Left lung (tissue), 10 donors: ENCODE results near the gene MINDY3. TPM values are rescaled to one million over a fixed set of nuclear protein-coding genes. Genes with fewer than 3 reads are reported as not detected.

Source experiments
- ATAC-seq: fragments of 200-7000 bp; cut with Tn5 transposase; one replicate; pipeline ENCODE4 v1.9.1; 2020; ENCODE audit warnings: moderate library complexity
- DNase-seq, 4 donors: peaks; one replicate each; pipeline ENCODE4 v3.0.0-alpha.2; 2013 to 2020
- H3K27ac ChIP-seq, 2 donors: fragments of 200-600 bp; sonication (generic) in 1 of 2; one replicate each; pipeline versions ENCODE4 v1.5.0 to v1.8.0; 2020 to 2021
- H3K27me3 ChIP-seq, 2 donors: fragments of 200-600 bp; sonication (generic) in 1 of 2; one replicate each; pipeline versions ENCODE4 v1.5.0 to v1.8.0; 2020 to 2021
- H3K36me3 ChIP-seq, 2 donors: fragments of 200-600 bp; sonication (generic) in 1 of 2; one replicate each; pipeline versions ENCODE4 v1.5.0 to v1.8.0; 2020 to 2021
- H3K4me1 ChIP-seq, 2 donors: fragments of 200-600 bp; one replicate each; pipeline ENCODE4 v1.8.0; 2021
- H3K4me3 ChIP-seq, 2 donors: fragments of 200-600 bp; sonication (generic) in 1 of 2; one replicate each; pipeline versions ENCODE4 v1.5.0 to v1.8.0; 2020 to 2021; ENCODE audit warnings: mild to moderate bottlenecking in 1 of 2
- H3K9me3 ChIP-seq, 2 donors: fragments of 200-600 bp; sonication (generic) in 1 of 2; one replicate each; pipeline versions ENCODE4 v1.5.0 to v1.8.0; 2020 to 2021
- intact Hi-C, 2 donors: fragments of 100-400 bp; cut with DNase I; formaldehyde crosslinking; loops; one replicate each; pipeline versions ENCODE4 v1.11.2 to v1.14.2; 2022
- polyA plus RNA-seq, 6 donors: library from polyadenylated mRNA; unstranded; fragments of 120-200 nt; gene quantifications; one replicate each; pipeline ENCODE4 v1.2.1, GENCODE V29; 2013; ENCODE audit not compliant: insufficient read length in 6 of 6
- total RNA-seq, 2 donors: library from RNA; stranded (reverse); fragmentation: NEBNext Ultra II Directional; extraction: Animal tissue kit (Norgen Biotek cat#: 25700); gene quantifications; one replicate each; pipeline ENCODE4 v1.2.1, GENCODE V29; 2021
- TF ChIP-seq, protein P1 (sequence below), 2 donors: fragments of 200-600 bp; sonication (generic) in 1 of 2; IDR thresholded peaks; one replicate each; pipeline versions ENCODE4 v1.5.0 to v1.8.0; 2021; ENCODE audit warnings: antibody characterized with exemption in 2 of 2
- donor health status: DM: no; HTN: yes; CAD: no.
- donor health status: DM: no; HTN: no; CAD: no.

MINDY3 gene
- total and polyA plus RNA-seq, 8 donors, result 27.5 to 59.7 (median 43.5) TPM

DNA sequence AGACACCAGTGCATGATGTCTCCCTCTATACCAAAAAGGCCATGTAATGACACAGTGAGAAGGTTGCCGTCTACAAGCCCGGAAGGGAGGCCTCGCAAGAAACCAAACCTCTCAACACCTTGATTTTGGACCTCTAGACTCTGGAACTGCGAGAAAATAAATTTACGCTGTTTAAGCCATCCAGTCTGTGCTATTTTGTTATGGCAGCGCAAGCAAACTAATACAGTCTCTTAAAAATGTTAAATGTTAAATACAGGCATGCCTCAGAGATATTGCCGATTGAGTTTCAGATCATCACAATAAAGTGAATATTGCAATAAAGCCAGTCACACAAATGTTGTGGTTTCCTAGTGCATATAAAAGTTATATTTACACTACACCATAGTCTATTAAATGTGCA, 5.0 kb upstream of the MINDY3 start:
- TF ChIP-seq, protein P1, sequence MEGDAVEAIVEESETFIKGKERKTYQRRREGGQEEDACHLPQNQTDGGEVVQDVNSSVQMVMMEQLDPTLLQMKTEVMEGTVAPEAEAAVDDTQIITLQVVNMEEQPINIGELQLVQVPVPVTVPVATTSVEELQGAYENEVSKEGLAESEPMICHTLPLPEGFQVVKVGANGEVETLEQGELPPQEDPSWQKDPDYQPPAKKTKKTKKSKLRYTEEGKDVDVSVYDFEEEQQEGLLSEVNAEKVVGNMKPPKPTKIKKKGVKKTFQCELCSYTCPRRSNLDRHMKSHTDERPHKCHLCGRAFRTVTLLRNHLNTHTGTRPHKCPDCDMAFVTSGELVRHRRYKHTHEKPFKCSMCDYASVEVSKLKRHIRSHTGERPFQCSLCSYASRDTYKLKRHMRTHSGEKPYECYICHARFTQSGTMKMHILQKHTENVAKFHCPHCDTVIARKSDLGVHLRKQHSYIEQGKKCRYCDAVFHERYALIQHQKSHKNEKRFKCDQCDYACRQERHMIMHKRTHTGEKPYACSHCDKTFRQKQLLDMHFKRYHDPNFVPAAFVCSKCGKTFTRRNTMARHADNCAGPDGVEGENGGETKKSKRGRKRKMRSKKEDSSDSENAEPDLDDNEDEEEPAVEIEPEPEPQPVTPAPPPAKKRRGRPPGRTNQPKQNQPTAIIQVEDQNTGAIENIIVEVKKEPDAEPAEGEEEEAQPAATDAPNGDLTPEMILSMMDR (IDR thresholded peaks at IDR 0.05), result no peak
- Histone ChIP-seq H3K4me3 (no peak overlapping the region), H3K9me3 (no peaks in the 10 kb centered on the region), H3K36me3 (no peaks in the 10 kb centered on the region), H3K27me3 (peaks cover 11 to 68% of the 10 kb centered on the region in 2 donors), H3K27ac (no peak overlapping the region), H3K4me1 (no peaks in the 10 kb centered on the region)
- DNase-seq (no peak), ATAC-seq (no peak)
- intact Hi-C loops, result no loop called here

DNA sequence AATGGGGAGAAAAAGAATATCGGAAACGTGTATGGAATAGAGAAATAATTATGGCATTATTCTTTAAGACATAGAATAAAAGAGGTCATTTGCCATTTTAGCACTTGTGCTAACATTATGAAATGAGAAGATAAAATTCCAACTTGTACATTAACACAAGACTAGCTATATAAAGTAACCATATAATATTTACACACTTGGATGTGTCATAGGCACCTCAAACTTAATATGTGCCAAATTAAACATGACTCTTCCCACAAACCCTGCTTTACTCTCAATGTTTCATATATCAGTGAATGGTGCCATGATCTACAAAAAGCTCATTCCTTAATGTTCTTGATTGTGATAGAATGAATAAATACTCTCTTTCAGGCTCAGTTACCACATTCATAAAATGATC, 4.1 kb upstream of the MINDY3 start:
- intact Hi-C loops, result no loop called here
- no peak for ATAC-seq
- TF ChIP-seq, protein P1 (IDR thresholded peaks at IDR 0.05), result no peak
- H3K9me3 ChIP-seq, result no peaks in the 10 kb centered on the region
- no peak for DNase-seq
- H3K36me3 ChIP-seq, result no peaks in the 10 kb centered on the region
- H3K27me3 ChIP-seq, result peaks cover 11 to 60% of the 10 kb centered on the region in 2 donors
- no peak overlapping the region for H3K27ac ChIP-seq
- peaks cover 0 to under 1% of the 10 kb centered on the region in 2 donors for H3K4me1 ChIP-seq
- no peak overlapping the region for H3K4me3 ChIP-seq

GRCh38 chr10:15863733-15864132, 3.4 kb upstream of the MINDY3 start:
- Histone ChIP-seq H3K4me3 (no peak overlapping the region), H3K36me3 (no peaks in the 10 kb centered on the region), H3K27ac (no peak overlapping the region), H3K9me3 (no peaks in the 10 kb centered on the region), H3K4me1 (peaks cover 6 to 8% of the 10 kb centered on the region in 2 donors), H3K27me3 (peaks cover 9 to 55% of the 10 kb centered on the region in 2 donors)
- no peak for ATAC-seq
- DNase-seq, result no peak
- intact Hi-C loops, result no loop called here
- TF ChIP-seq, protein P1 (IDR thresholded peaks at IDR 0.05), result no peak

DNA sequence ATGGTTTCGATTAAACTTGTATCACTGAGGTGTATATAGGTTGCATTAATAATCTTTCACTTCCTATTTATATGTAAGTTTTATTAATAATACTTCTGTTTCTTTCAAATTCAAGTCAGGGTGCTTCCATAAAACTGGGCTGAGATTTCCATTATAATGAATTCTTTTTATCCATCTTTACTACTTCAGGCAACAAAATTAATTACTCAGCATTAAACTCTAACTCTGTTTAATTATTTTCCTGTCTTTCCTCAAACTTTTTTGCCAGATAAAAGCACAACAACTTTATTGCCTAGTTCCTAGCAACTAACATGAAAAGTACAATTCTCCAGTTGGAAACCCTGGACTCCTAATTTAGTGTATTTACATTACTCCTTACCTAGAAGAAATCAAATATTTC, 3.0 kb upstream of the MINDY3 start:
- DNase-seq, result no peak
- TF ChIP-seq, protein P1 (IDR thresholded peaks at IDR 0.05), result no peak
- no peak overlapping the region for H3K4me3 ChIP-seq
- no peak for ATAC-seq
- intact Hi-C loops, result no loop called here
- peaks cover 8 to 10% of the 10 kb centered on the region in 2 donors for H3K4me1 ChIP-seq
- H3K36me3 ChIP-seq, result no peaks in the 10 kb centered on the region
- H3K9me3 ChIP-seq, result no peaks in the 10 kb centered on the region
- H3K27me3 ChIP-seq, result peaks cover 8 to 51% of the 10 kb centered on the region in 2 donors
- no peak overlapping the region for H3K27ac ChIP-seq

GRCh38 chr10:15860692-15861201, 440 bp upstream of the MINDY3 start:
- intact Hi-C loops, result no loop called here
- H3K27me3 ChIP-seq, result peaks cover 0 to 26% of the 10 kb centered on the region in 2 donors
- peak overlapping the region; percentile 78 to 86 for H3K4me3 ChIP-seq
- no peak for ATAC-seq
- TF ChIP-seq, protein P1 (IDR thresholded peaks at IDR 0.05), result no peak
- DNase-seq, result no peak
- no peaks in the 10 kb centered on the region for H3K9me3 ChIP-seq
- peak overlapping the region; percentile 50 to 84 for H3K27ac ChIP-seq
- H3K36me3 ChIP-seq, result no peaks in the 10 kb centered on the region
- peaks cover 16 to 36% of the 10 kb centered on the region in 2 donors for H3K4me1 ChIP-seq
